ENCODE data around the gene GPR32. TPM values are rescaled to one million over a fixed set of nuclear protein-coding genes. Genes with fewer than 3 reads are reported as not detected.

The GPR32 gene
- total and polyA plus RNA-seq, 10 of the 15 experiments (the other 5 are each of a cell fraction or from before 2014, with no cell fraction given) = not detected

GRCh38 chr19:50815439-50815838, 45.2 kb downstream of the GPR32 start:
- ATAC-seq = no peak
- H3K36me3 ChIP-seq (ENCODE audit: control insufficient read depth in 2 of 2, insufficient read depth in 2 of 2, low read length in 1 of 2) = no peaks in the 10 kb centered on the region
- TF ChIP-seq SIX5 (IDR thresholded peaks at IDR 0.05; ENCODE audit: low read depth, low read length, severe bottlenecking) (no peak), NFYB (IDR thresholded peaks at IDR 0.05; ENCODE audit: insufficient read depth, low read depth, low read length) (0 out of 2 replicates have a peak, but pooled peaks have one; percentile 61), USF1 (IDR thresholded peaks at IDR 0.05; ENCODE audit: borderline replicate concordance, extremely low read length, insufficient read depth, low read depth, low read length) (peak; percentile 38)
- no peak overlapping the region for H2AFZ ChIP-seq (ENCODE audit: control insufficient read depth, low read depth, low read length)
- in situ Hi-C loops (cut with MboI) (loop anchor here (10.0 kb wide), 1 partner anchor 549 kb away; the partner anchor contains the start of genes CLDND2 and ETFB), intact Hi-C loops (cut with micrococcal nuclease; ENCODE audit: unreplicated experiment) (no loop called here)
- H3K4me3 ChIP-seq = no peak overlapping the region
- 100% methylated on average over 1 of the region's 1 CpG for WGBS (ENCODE audit: insufficient coverage, insufficient replicate concordance, low lambda C conversion rate, missing lambda C conversion rate)
- no peaks in the 10 kb centered on the region for H4K20me1 ChIP-seq (ENCODE audit: control insufficient read depth, insufficient read depth)
- ChIA-PET SMC1A (ENCODE audit: uncharacterized antibody, unreplicated experiment) (interaction anchor here (1.0 to 1.7 kb wide), 3 partner anchors 10 to 79 kb away, joined by 4 to 5 read pairs (median 4); no protein-coding TSS in a partner anchor), CTCF (interaction anchor here (1.6 to 2.9 kb wide), 2 partner anchors 11 to 90 kb away, joined by 4 to 8 read pairs; no protein-coding TSS in a partner anchor), POLR2A (interaction anchor here (1.0 kb wide), 1 partner anchor 24 kb away, joined by 5 read pairs; no protein-coding TSS in a partner anchor), RAD21 (ENCODE audit: unreplicated experiment) (no interaction called here)
- no peak for DNase-seq (ENCODE audit: low read depth, low spot score)
- no peak overlapping the region for H3K9ac ChIP-seq (ENCODE audit: control insufficient read depth, insufficient read depth, low read length)
- no peaks in the 10 kb centered on the region for H3K27me3 ChIP-seq (replicated peaks in 1 of 2; ENCODE audit: control insufficient read depth in 2 of 2, insufficient read depth in 2 of 2, low read length in 1 of 2)
- no peak overlapping the region for H3K27ac ChIP-seq (ENCODE audit: control insufficient read depth, insufficient read depth)
- H3K79me2 ChIP-seq (ENCODE audit: control insufficient read depth, insufficient read depth, low read length) = peaks cover 4% of the 10 kb centered on the region
- peaks cover 3% of the 10 kb centered on the region; the same call in 2 of the 3 replicates for H3K9me3 ChIP-seq (replicated peaks; ENCODE audit: control insufficient read depth, insufficient read depth, low read length)
- FAIRE-seq = no peak
- BruUV-seq (replicated peaks) = no TSS peak
- H3K4me2 ChIP-seq (ENCODE audit: control insufficient read depth, insufficient read depth) = no peak overlapping the region
- H3K4me1 ChIP-seq (ENCODE audit: control insufficient read depth, insufficient read depth, low read length) = peaks cover 30% of the 10 kb centered on the region

Measured in GM12878 (cell line).